ENCODE data around the gene SEL1L.
"Not testable (repeated sequence)": the region's sequence is repeated elsewhere in the genome, so short reads cannot be mapped to it uniquely, and the experiment has no call there.

SEL1L gene

DNA sequence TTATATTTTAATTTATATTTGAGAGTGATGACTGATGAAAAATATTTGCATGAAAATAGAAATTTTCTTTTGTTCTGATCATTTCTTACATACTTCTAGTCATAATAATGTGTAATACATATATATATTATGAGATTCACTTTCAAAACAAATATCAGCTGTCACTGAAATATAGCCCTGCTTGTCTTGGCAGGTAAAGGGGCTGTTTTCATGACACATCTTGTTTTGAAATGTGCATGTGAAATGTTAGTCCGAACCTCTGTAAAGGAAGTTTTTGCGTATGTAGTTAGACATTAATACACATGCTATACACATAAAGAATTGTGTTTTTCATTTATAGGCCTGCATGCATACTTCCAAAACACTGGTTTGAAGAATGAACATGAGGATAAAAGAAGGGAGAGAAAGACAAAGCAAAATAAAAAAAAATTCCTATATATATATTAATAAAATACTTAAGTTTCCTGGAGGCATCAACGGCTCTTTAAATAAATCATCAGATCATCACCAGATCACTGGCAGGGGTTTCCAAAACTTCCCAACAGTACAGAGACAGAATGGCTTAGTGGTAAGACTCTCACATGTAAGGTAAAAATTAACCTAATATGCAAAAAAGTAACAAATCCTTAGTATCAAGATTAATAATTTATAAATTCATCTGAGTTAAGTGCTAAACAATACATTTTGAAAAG, 60.1 kb downstream of the SEL1L start:
- no peak for DNase-seq

DNA sequence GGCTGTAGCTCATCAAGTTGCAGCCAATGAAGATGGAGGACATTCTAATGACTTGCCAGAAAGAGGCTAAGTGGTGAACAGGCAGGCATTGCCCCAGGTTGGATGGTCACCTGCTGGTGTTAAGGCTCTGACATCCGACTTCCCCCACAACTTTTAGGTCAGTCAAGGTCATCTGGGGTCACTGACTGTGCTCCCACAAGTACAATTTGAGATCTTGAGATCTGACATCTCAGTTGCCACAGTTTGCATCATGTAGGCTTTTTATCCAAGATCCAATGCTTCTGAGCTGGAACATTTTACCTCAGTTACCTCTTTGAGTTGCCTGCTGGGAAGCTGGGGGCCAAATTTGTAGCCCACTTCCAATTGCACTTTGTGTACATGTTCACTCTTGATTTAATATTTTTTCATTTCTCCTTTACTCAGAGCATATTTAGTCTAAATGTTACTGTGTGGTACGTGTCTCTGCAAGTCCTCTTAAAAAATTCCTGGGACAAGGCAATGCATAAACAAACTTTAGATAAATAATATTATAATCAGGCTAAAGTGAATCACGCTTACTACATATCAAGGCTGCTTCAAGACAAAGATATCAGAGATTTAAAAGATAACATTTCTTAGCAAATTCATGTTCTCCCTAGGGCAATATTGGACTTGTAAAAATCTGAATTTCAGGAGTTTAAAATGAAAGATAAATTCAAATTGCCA, 61.4 kb downstream of the SEL1L start:
- DNase-seq, result no peak

DNA sequence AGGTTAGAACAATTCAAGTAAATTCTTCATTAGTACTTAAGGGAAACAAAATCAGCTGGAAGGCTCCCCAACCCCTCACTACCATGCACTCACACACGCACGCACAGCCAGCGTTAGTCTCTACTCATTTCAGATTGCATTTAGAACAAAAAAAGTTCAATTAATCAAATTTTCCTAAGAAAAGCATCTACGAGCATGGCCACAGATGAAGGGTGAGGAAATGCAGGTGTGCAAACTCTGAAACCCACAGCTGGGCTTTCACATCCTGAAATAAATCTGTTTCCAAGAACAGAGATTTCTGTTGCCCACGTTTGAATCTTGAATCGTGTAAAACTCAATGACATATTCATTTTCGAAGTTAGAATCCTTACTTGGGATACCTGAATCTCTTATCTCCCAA, 62.6 kb downstream of the SEL1L start:
- DNase-seq, result no peak

DNA sequence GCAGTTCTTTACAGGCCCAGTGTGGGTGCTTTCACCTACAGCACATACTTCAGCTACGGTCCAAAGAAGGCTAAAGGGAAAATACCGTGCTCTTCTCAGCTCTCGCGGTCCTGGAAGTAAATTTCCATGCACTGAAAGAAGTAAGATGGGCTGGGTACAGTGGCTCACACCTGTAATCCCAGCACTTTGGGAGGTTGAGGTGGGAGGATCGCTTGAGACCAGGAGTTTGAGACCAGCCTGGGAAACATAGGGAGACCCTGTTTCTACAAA, 63.2 kb downstream of the SEL1L start:
- DNase-seq, result not testable (repeated sequence)

DNA sequence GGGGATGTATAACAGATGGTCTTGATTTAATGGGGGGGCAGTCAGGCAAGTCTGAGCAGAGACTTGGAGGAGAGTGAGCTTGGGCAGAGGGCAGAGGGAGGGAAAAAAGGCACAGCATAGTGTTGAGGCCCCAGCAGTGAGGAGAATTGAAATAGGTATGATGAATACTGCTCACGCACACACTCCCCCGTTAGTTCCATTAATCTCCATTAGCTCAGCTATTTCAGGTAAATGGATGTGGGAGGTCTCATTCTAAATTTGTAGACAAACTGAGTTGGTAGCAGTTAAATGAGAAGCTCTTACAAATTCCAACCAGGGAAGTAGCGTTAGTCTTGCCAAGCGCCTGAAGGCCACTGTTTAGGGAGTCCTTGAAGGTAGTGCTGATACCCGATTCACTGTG, 66.8 kb downstream of the SEL1L start:
- no peak for DNase-seq

DNA sequence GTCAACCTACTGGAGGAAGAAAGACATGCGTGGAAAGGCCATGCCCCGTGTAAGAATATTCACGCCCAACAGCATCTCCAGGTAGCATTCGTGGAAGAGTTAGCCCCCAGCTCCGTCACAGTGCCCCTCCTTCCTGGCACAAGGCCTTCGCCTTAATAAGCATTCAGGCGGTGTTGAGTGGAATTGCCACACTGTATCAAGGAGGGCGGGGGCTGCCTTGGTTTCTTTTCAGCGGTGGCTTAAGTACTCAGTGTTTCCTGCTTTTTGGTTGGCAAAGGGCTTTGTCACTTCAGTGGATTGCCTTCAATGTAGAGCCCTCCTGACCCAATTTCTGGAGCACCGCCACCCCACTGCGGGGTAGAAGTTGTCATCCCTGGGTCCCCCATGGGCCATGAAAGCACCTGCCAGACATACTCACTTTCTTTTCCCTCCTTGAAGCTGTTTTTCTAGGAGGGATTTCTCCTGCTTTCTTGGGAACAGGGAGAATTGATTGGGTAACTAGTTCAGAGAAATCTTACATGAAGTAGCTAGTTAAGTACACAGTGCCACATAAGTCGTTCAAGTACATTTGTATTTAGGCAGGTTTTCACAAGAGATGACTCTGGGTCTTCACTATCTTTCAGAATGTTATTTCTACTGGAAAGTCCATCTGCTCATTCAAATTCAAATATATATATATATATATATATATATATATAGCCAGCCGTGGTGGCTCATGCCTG, 68.0 kb downstream of the SEL1L start:
- DNase-seq, result no peak

DNA sequence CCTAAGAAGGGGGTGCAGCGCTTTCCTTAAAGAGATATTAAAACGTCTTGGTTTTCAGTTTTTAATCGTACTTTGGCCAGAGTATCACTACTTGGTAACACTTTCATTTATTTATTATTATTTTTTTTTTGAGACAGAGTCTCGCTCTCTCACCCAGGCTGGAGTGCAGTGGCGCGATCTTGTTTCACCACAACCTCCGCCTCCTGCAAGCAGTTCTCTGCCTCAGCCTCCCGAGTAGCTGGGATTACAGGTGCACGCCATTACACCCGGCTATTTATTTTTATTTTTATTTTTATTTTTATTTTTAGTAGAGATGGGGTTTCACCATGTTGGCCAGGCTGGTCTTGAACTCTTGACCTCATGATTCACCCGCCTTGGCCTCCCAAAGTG, 68.7 kb downstream of the SEL1L start:
- DNase-seq, result not testable (repeated sequence)

DNA sequence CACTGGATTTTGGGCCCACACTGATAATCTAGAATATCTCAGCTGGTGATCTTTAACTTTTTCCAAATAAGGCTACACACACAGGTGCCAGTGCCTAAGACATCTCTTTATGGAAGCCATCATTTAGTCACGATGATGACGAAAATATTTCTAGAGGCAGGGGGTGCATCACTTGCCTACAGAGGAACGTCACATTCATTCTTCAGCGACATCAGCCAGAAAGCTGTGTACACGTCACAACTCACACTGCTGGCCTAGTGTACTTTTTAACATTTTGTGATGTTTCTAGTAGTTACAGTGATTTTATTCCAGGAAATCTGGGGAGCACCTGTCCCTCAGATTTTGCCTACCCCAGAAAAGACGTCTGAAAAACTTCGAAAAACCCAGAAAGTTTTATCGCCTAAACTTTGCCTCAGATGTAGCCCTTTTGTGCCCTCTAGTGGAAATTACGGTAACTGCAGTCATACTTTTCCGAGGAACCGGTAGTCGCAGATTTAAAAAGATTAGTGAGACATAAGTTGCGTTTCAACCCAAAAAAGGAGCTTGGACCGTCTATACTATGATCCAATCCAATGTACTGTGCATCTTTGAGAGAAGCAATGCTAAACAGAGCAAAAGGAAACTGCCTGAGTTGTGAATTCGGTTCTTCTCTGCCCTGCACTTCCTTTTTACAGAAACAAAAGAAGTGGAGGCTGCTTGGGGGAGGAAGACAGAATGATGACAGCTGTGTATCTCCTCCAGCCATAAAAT, 69.2 kb downstream of the SEL1L start:
- peak; percentile 26 for DNase-seq

DNA sequence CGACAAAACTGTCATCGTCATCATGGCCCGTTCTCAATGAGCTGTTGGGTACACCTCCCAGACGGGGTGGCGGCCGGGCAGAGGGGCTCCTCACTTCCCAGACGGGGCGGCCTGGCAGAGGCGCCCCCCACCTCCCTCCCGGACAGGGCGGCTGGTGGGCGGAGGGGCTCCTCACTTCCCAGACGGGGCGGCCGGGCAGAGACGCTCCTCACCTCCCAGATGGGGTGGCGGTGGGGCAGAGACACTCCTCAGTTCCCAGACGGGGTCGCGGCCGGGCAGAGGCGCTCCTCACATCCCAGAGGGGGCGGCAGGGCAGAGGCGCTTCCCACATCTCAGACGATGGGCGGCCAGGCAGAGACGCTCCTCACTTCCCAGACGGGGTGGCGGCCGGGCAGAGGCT, 71.3 kb downstream of the SEL1L start:
- not testable (repeated sequence) for DNase-seq

DNA sequence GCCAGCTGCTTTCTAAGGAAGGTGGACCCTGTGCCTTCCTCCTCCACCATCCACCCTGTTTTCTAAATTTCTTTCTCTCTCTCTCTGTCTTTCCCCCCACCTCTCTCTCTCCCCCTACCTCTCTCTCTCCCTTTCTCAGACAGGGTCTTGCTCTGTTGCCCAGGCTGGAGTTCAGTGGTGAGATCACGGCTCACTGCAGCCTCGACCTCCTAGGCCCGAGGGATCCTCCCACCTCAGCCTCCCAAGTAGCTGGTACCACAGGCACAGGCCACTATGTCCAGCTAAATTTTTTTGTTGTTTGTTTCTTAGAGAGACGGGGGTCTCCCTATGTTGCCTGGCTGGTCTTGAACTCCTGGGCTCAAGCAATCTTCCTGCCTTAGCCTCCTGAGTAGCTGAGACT, 73.7 kb downstream of the SEL1L start:
- DNase-seq, result no peak

DNA sequence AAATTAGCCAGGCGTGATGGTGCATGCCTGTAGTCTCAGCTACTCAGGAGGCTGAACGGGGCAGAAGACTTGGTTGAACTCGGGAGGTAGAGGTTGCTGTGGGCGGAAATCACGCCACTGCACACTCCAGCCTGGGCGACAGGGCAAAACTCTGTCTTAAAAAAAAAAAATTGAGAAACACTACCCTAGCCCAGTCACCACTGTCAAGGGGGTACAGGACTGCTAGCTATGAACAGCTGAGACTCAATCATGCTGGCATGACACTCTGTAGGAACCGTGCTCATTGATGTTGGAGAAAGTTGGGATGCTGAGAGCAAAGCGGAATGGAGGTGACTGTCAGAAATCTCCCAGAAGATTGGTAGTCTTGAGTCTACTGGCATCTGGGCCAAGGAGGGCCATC, 75.3 kb downstream of the SEL1L start:
- DNase-seq, result no peak

DNA sequence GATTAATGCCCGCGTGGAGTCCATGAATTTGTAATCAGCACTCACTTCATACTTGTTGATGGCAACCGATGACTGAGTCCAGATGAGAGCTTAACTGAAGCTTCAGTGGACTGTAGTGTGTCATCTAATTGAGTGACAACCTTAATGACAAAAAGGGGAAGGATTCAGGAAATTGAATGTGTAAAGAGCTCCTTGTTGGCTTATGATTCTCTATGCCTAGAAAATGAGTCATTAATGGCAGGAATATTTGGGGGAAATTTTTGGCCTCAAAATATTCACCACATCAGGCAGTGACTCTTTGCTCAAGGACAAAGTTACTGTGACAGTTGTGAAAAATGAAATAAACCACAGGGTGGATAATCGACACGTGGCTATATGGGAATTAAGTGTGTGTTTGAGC, 78.3 kb downstream of the SEL1L start:
- DNase-seq, result no peak

DNA sequence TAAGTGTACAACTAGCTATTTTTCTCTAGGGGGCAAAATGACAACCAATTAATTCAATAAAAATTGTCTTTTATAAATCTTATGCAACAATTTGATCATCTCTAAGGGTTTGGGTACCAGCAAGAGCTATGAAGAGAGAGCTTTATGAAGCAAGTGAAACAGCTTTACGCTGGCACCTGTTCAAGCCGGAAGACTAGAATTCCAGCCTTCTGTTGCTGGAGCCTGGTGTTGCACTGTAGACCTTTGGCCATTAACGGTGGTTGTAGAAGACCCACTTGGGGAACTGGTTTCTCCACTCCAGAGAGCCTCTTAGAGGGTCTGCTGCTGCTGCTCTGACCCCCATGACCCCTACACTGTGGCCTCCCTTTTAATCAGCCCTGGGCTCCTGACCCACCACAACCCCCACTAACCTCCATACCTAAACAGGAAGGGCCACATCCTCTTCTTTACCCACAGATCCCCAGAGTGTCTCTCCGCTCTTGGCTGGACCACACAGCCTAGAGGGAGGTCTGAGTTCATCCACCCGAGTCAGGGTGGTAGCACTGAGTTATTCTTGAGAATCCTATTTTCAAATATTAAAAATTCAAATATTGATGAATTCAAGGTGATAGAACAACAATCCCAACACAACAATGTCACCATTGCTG, 79.0 kb downstream of the SEL1L start:
- DNase-seq, result no peak

DNA sequence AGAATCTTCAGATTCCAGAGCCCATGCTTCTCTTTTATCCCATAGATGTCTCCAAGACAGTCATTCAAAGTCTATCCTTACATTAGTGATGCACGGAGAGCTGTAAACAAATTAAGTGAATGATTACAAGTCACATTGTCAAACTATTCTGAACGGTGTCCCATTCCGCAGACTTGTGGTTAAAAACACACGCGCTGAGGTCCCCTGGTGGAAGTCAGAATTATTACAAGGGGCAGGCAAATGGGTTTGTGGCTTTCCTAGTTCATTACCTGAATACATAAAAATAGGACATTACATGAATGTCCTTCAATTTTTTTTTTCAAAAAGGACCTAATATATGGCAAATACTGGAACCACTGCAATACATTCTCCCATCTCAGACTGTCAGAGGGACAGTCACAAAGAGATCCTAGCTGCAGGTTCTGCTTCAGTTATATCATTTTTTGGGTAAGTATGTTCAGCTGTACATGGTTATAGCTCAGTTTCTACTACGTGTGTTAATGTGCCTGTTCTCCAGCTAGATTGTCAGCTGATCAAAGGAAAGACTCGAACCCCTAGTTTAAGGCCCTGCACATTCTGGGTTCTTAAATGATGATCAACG, 80.4 kb downstream of the SEL1L start:
- DNase-seq, result no peak

DNA sequence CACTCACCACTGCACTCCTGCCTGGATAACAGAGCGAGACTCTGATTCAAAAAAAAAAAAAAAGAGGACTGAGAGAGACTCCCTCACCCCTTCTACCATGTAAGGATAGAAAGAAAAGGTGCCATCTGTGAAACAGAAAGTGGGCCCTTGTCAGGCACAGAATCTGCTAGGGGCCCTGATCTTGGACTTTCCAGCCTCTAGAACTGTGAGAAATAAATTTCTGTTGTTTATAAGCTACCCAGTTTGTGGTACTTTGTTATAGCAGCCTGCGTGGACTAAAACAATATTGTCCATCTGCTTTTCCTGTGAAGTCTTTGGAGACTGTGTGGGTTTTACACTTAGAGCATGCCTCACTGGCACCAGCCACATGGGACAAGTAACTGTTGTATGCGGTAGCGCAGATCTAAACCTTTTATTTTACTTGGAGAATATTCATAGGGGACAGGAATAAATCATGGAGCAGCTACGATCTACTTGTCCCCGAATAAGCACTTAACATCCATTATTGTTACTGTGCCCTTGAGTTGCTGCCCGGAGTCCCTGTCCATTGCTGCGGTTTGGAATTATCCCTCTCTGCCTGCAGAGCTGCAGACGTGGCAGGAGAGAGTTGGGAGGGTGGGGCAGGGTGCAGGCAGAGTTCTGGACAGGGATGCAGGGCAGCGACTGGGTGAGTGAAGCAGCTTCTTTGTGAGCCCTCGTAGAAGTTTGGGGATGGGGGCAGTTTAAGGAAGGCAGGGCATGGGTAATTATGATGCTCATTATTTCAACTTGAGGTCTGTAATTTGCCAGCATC, 81.1 kb downstream of the SEL1L start:
- DNase-seq, result no peak

DNA sequence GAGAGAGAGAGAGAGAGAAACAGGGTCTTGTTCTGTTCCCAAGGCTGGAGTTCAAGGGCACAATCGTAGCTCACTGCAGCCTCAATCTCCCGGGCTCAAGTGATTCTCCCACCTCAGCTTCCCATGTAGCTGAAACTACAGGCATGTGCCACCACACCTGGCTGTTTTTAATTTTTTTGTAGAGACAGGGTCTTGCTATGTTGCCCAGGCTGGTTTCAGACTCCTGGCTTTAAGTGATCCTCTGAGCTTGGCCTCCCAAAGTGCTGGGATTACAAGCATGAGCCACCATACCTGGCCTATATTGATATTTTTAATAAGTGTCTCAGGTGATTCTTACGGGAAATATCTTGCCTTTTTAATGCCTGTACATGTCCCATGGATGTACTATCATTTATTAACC, 82.7 kb downstream of the SEL1L start:
- DNase-seq, result no peak

DNA sequence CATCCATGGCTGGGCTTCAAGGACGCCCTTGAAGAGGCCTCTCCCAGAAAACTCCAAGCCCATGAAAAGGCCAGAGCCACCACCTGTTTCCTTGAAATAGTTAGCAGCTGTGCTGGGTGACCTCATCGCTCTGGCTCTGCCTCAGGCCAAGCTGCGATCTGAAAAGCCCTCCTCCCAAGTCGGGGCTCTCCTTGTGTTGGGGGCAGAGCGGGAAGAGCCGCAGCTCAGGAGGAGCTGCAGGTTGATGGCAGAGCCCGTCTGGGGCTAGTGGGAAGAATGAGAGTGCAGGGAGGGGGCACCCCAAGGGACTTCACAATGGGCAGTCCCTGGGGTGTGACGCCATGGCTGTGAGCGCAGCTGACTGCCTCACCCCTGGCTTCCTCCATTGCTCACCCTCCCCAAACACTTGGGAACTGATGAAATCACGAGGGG, 83.5 kb downstream of the SEL1L start:
- DNase-seq, result no peak

DNA sequence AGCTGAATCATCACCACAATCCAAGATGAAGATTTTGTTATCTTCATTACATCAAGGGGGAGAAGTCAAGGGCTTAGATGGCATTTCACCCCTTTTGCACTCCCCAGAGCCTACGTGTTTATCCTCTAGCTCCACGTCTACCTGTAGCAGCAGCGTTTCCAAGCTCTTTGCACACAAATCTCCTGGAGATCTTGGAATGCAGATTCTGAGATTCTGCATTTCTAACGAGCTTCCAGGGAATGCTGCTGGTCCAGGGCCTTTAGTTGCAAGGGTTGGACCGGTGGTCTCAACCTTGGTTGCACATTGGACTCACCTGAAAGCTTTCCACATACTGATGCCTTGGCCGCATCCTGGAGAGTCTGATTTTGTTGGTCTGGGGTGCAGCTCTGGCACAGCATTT, 84.1 kb downstream of the SEL1L start:
- DNase-seq, result no peak

DNA sequence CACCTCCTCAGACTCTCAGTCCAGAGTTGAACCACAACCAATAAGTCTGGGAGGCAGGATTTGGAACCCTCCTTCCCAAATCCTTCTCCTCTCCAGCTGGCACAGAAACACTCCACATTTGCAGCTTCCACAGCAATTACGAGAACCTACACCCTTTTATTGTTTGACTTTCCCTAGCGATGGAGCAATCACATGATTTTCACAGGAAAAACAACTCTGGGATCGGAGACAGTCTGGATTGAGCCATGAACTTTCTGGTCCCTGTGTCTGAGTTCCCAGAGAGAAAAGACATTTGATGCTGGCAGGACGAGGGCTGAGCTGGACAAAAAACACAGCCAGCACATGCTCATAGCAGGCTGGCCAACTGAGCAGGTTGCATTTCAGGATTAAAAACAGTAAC, 84.5 kb downstream of the SEL1L start:
- DNase-seq, result no peak

DNA sequence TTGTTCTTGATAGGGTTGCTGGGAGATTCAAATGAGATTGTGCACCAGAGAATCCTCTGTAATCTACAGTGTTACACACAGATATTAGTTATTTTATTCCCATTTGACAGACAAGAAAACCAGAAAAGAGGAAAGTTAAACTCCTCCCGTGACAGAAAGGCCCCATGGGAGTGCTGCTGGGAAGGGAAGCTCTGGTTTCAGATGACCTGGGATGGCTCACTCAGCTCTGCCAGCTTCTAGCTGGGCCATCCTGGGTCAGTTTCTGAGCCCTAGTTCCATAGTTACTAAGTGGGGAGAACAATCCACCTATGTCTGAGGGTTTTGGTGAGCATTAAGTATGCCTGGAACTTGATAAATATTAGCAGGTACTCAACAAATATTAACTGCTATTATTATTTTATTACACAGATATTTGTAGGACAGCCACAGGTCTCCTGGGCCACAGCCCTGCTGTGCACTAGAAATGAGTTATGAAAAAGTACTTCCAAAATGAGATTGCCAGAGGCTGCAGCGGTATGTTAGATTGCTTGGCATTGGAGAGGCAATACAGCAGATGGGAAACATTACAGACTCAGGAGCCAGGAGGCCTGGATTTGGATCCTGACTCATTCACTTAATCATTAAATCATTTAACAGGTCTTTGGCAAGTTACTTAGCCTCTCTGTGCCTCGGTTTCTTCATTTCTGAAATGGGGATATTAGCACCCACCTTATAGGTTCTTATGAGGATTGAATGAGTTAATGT, 86.5 kb downstream of the SEL1L start:
- no peak for DNase-seq
